ENCODE data around the gene ARHGAP44. TPM values are rescaled to one million over a fixed set of nuclear protein-coding genes. Genes with fewer than 3 reads are reported as not detected.

Gene ARHGAP44
- total and polyA plus RNA-seq, 9 of the 15 experiments (the other 6 are each of a cell fraction or from before 2014, with no cell fraction given), result 0.01 to 0.68 (median 0.07) TPM; not detected in 1

DNA sequence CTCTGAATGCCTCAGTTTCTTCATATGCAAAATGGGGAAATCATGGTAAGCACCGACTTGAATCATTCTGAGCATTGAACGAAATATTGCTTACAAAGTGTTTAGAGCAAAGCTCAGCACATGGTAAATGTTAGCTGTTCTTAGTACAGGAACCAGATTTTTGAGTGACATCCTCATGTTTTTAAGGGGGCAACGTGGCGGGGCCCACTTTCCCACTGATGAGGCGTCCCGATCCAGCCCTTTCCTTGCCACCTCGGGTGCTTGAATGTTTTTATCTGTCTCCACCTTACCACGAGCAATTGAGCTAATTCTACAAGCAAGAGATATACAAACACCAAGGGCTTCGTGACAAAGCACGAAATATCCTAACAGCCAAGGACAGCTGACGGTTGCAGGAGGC, 178.7 kb downstream of the ARHGAP44 start:
- H3K27ac ChIP-seq (ENCODE audit: extremely low read depth, low read depth, low read length), result no peak overlapping the region
- peaks cover 0 to 18% of the 10 kb centered on the region in 2 experiments; a peak in 2 of 5 replicates for H3K27me3 ChIP-seq (ENCODE audit: control insufficient read depth in 2 of 2, insufficient read depth in 2 of 2, low read length in 2 of 2)
- no peaks in the 10 kb centered on the region for H3K9me1 ChIP-seq (ENCODE audit: control insufficient read depth, insufficient read depth, low read length)
- ChIA-PET POLR2A (no interaction called here), CTCF (ENCODE audit: low intra/inter-chr PET ratio) (no interaction called here)
- 0% methylated on average over 10 of the region's 11 CpGs for WGBS (ENCODE audit: insufficient coverage, low coverage, missing lambda C conversion rate)
- H3K4me2 ChIP-seq (ENCODE audit: insufficient read depth, low read length), result no peak overlapping the region
- H3K36me3 ChIP-seq (ENCODE audit: control insufficient read depth, insufficient read depth, low read length), result no peaks in the 10 kb centered on the region
- TF ChIP-seq ZNF311 (CRISPR knock-in tag; IDR thresholded peaks at IDR 0.05) (no peak), EWSR1 (IDR thresholded peaks at IDR 0.05; ENCODE audit: borderline replicate concordance, low read depth, partially characterized antibody) (no peak), ZZZ3 (IDR thresholded peaks at IDR 0.05) (no peak), HMG20B (CRISPR knock-in tag; IDR thresholded peaks at IDR 0.05) (no peak), ELK3 (CRISPR knock-in tag; IDR thresholded peaks at IDR 0.05) (no peak), E2F3 (CRISPR knock-in tag; IDR thresholded peaks at IDR 0.05) (no peak), EGR1 (conservative IDR thresholded peaks at IDR 0.05) (no peak), ADNP (tag; IDR thresholded peaks at IDR 0.05) (no peak), PHF21A (IDR thresholded peaks at IDR 0.05; ENCODE audit: borderline replicate concordance, low read depth) (no peak)
- no peaks in the 10 kb centered on the region for H3K79me2 ChIP-seq (ENCODE audit: control insufficient read depth, insufficient read depth, low read length)
- no peaks in the 10 kb centered on the region for H4K20me1 ChIP-seq (replicated peaks; ENCODE audit: control insufficient read depth, insufficient read depth, low read length)
- intact Hi-C loops (cut with micrococcal nuclease) (no loop called here), in situ Hi-C loops (cut with MboI) (no loop called here)
- FAIRE-seq, result no peak
- ATAC-seq, result no peak
- no peaks in the 10 kb centered on the region for H3K4me1 ChIP-seq (replicated peaks in 1 of 2; ENCODE audit: control insufficient read depth in 2 of 2, insufficient read depth in 2 of 2, low read length in 2 of 2)
- no peak for DNase-seq (ENCODE audit: extremely low read depth in 1 of 4, low spot score in 3 of 4)
- no peak overlapping the region for H2AFZ ChIP-seq (ENCODE audit: low read depth, low read length)
- H3K9ac ChIP-seq (ENCODE audit: insufficient read depth in 1 of 2, low read depth in 2 of 2, low read length in 2 of 2), result no peak overlapping the region
- BruUV-seq (replicated peaks), result no TSS peak
- H3K9me3 ChIP-seq (replicated peaks; ENCODE audit: control insufficient read depth, insufficient read depth, low read depth, low read length), result no peaks in the 10 kb centered on the region
- no peak overlapping the region for H3K4me3 ChIP-seq

Measured in K562 (cell line).